ENCODE measurements around the gene RETREG1. TPM values are rescaled to one million over a fixed set of nuclear protein-coding genes. Genes with fewer than 3 reads are reported as not detected.
A peak's percentile ranks its signal among the peaks of the same experiment; 100 is the strongest.

Gene RETREG1
- total and polyA plus RNA-seq, 2 donors (not counting 3 experiments of a cell fraction or from before 2014, with no cell fraction given) = 0.46 TPM; not detected in 1

- TSS peak; percentile 62 for BruUV-seq (replicated peaks)
- POLR2A ChIA-PET = no interaction called here
Observed at GRCh38 chr5:16465544-16466432, 151.0 kb downstream of the RETREG1 start, which contains the start of gene ZNF622. ZNF622 (minus strand) TSS chr5:16465800; CDS start chr5:16465665, 135 bp downstream.

More at GRCh38 chr5:16465544-16466432, 151.0 kb downstream of the RETREG1 start, which contains the start of gene ZNF622:
- TF ChIP-seq POLR2AphosphoS5 (IDR thresholded peaks at IDR 0.05; ENCODE audit: insufficient read depth, low read depth, low read length) (peak; percentile 65), MAX (IDR thresholded peaks at IDR 0.05; ENCODE audit: insufficient read depth, insufficient read length) (no peak), JUN (IDR thresholded peaks at IDR 0.05; ENCODE audit: borderline replicate concordance, insufficient read depth, insufficient read length, low read depth) (no peak), GATA2 (IDR thresholded peaks at IDR 0.05; ENCODE audit: insufficient read depth, insufficient read length, low read depth, low read length) (no peak), FOS (IDR thresholded peaks at IDR 0.05; ENCODE audit: borderline replicate concordance, insufficient read depth, low read length) (no peak), POLR2A (IDR thresholded peaks at IDR 0.05; ENCODE audit: low read depth, low read length) (peak; percentile 72), CTCF (IDR thresholded peaks at IDR 0.05; ENCODE audit: extremely low read depth in 1 of 2, insufficient read depth in 1 of 2, low read depth in 1 of 2, low read length in 2 of 2) (no peak), EZH2 (IDR thresholded peaks at IDR 0.05; ENCODE audit: borderline replicate concordance, low read depth, low read length, severe bottlenecking) (no peak), MYC (IDR thresholded peaks at IDR 0.05; ENCODE audit: low read depth, low read length) (peak; percentile 30)
- peak within 1 kb of the TSS; percentile 83 for H3K9ac ChIP-seq (replicated peaks; ENCODE audit: extremely low read depth, insufficient read depth, low read length)
- FAIRE-seq (peak; percentile 96), DNase-seq (ENCODE audit: low read depth, low spot score) (peak; percentile 79)
- no peaks in the 10 kb centered on the region for H3K9me3 ChIP-seq (replicated peaks; ENCODE audit: control insufficient read depth, insufficient read depth, low read length)
- intact Hi-C loops (cut with micrococcal nuclease) (loop anchor here (5.0 kb wide), 1 partner anchor 87 kb away; no protein-coding TSS in a partner anchor), dilution Hi-C loops (cut with MboI; ENCODE audit: extremely low pct_ligation_motif_present, low sequenced_read_pairs) (no loop called here)
- no peaks in the 10 kb centered on the region for H4K20me1 ChIP-seq (replicated peaks; ENCODE audit: control insufficient read depth, extremely low read depth, insufficient read depth, low read length)
- H3K4me2 ChIP-seq (ENCODE audit: insufficient read depth, low read length) = peak within 1 kb of the TSS; percentile 96
- H3K36me3 ChIP-seq (ENCODE audit: control insufficient read depth in 2 of 2, extremely low read depth in 1 of 2, insufficient read depth in 2 of 2, low read length in 2 of 2) = peaks cover 4 to 10% of the 10 kb centered on the region in 2 experiments
- H2AFZ ChIP-seq (ENCODE audit: low read depth, low read length) = peak within 1 kb of the TSS; percentile 88
- peak within 1 kb of the TSS; percentile 56 for H3K27ac ChIP-seq (ENCODE audit: insufficient read depth, low read depth, low read length)
- CTCF ChIA-PET = interaction anchor here (3.5 kb wide), 1 partner anchor 10 kb away, joined by 22 read pairs; no protein-coding TSS in a partner anchor
- peaks cover 27% of the 10 kb centered on the region for H3K4me1 ChIP-seq (ENCODE audit: control insufficient read depth, extremely low read depth, insufficient read depth, low read length)
- no peaks in the 10 kb centered on the region for H3K9me1 ChIP-seq (replicated peaks; ENCODE audit: control insufficient read depth, extremely low read depth, insufficient read depth, low read length)
- H3K79me2 ChIP-seq (ENCODE audit: control insufficient read depth, insufficient read depth, low read length) = peaks cover 33% of the 10 kb centered on the region
- no peaks in the 10 kb centered on the region for H3K27me3 ChIP-seq (ENCODE audit: control insufficient read depth in 2 of 2, insufficient read depth in 2 of 2, low read length in 2 of 2)
- H3K4me3 ChIP-seq (replicated peaks in 1 of 3; ENCODE audit: insufficient read depth in 1 of 3, low read depth in 1 of 3, low read length in 3 of 3) = peak within 1 kb of the TSS; percentile 47 to 82 (median 72)
